Thymus (tissue), 11 donors: ENCODE measurements around the gene PRR33. TPM values are rescaled to one million over a fixed set of nuclear protein-coding genes. Genes with fewer than 3 reads are reported as not detected.
A peak's percentile ranks its signal among the peaks of the same experiment; 100 is the strongest.

ENCODE experiments used
- DNase-seq, 9 donors: peaks; one replicate each; pipeline ENCODE4 v3.0.0-alpha.2; 2013; ENCODE audit warnings: low spot score in 9 of 9, low read depth in 6 of 9, missing footprints in 1 of 9
- H3K27ac ChIP-seq, 2 donors: one replicate each; pipeline ENCODE4 v1.5.1; 2013; ENCODE audit warnings: control low read depth in 1 of 2, low read depth in 1 of 2, low read length in 1 of 2, mild to moderate bottlenecking in 1 of 2, moderate library complexity in 1 of 2
- H3K27me3 ChIP-seq, 2 donors: one replicate each; pipeline ENCODE4 v1.5.1; 2013; ENCODE audit warnings: low read length in 1 of 2; ENCODE audit not compliant: control insufficient read depth in 2 of 2, insufficient read depth in 1 of 2
- H3K36me3 ChIP-seq, 2 donors: one replicate each; pipeline ENCODE4 v1.5.1; 2013; ENCODE audit warnings: low read length in 1 of 2, mild to moderate bottlenecking in 1 of 2, moderate library complexity in 1 of 2; ENCODE audit not compliant: control insufficient read depth in 2 of 2, insufficient read depth in 2 of 2
- H3K4me1 ChIP-seq, 2 donors: one replicate each; pipeline ENCODE4 v1.5.1; 2013; ENCODE audit warnings: low read length in 2 of 2; ENCODE audit not compliant: control insufficient read depth in 2 of 2, insufficient read depth in 2 of 2
- H3K4me3 ChIP-seq, 2 donors: one replicate each; pipeline ENCODE4 v1.5.1; 2013; ENCODE audit warnings: low read length in 2 of 2, control low read depth in 1 of 2, mild to moderate bottlenecking in 1 of 2
- H3K9me3 ChIP-seq, 2 donors: one replicate each; pipeline ENCODE4 v1.5.1; 2013; ENCODE audit warnings: low read length in 1 of 2, mild to moderate bottlenecking in 1 of 2; ENCODE audit not compliant: control insufficient read depth in 2 of 2, insufficient read depth in 1 of 2
- WGBS: extraction: QIAGEN DNeasy Blood & Tissue Kit; methylation state at CpG from one replicate; pipeline ENCODE4 v1.1.7; 2013; 5-methylcytosine and 5-hydroxymethylcytosine counted together
- polyA plus RNA-seq: library from polyadenylated mRNA; stranded (reverse); fragments of 200-250 nt; gene quantifications from one replicate; pipeline ENCODE4 v1.2.3, GENCODE V29; 2013
- total RNA-seq: library from RNA; stranded (reverse); fragments of 120-200 nt; gene quantifications from one replicate; pipeline ENCODE4 v1.2.4, GENCODE V29; 2013
- donor health status: healthy.

Gene PRR33
- total and polyA plus RNA-seq, 2 donors, result 0.18 TPM; not detected in 1

GRCh38 chr11:1848640-1849430 is 42.9 kb downstream of the PRR33 start:
- Histone ChIP-seq H3K27ac (no peak overlapping the region), H3K4me1 (peaks cover 25 to 75% of the 10 kb centered on the region in 2 donors), H3K4me3 (no peak overlapping the region), H3K36me3 (no peaks in the 10 kb centered on the region), H3K27me3 (no peaks in the 10 kb centered on the region), H3K9me3 (peaks cover 1 to 4% of the 10 kb centered on the region in 2 donors)
- 97% methylated on average over 19 of the region's 19 CpGs for WGBS
- no peak for DNase-seq

- no peak overlapping the region for H3K27ac ChIP-seq
- no peaks in the 10 kb centered on the region for H3K27me3 ChIP-seq
- no peaks in the 10 kb centered on the region for H3K36me3 ChIP-seq
- no peak overlapping the region for H3K4me3 ChIP-seq
- no peak for DNase-seq
- H3K9me3 ChIP-seq, result peaks cover 1 to 4% of the 10 kb centered on the region in 2 donors
- peaks cover 20 to 74% of the 10 kb centered on the region in 2 donors for H3K4me1 ChIP-seq
- 97% methylated on average over 18 of the region's 18 CpGs for WGBS
Measured at GRCh38 chr11:1847926-1848639, 43.6 kb downstream of the PRR33 start.

DNA sequence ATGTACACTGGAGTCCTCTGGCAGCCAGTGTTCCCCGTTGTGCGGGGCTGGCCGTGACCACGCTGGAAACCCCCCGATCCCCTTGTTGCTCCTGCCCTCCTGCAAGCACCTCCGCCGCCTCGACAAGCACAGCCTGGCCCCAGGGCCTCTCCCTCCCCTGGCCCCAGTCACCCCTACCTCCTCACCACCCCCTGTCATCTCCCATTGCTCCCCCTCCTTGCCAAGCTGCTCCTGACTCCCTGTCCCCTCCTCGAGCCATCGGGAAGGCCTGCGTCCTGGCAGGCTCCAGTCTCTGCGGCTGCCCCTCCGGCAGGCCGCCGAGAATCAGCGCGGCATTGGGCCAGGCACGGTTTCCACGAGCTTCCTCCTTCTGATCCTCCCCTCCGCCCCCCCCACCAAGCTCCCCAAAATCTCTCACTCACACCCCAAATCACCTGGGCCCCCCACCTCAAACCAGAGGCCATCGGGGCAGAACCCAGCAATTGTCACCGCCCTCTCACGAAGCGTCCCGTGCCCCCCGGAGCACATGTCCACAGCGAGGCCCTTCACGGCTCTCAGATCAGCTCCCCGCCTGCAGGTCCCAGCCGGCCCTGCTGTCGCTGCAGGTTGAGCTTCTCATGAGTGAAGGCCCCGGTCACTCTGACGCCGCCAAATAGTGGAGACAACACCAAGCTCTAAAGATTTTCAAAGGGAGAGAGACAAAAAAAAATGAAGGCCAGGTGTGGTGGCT is 44.5 kb downstream of the PRR33 start:
- Histone ChIP-seq H3K27ac (no peak overlapping the region), H3K27me3 (no peaks in the 10 kb centered on the region), H3K36me3 (no peaks in the 10 kb centered on the region), H3K4me1 (peaks cover 14 to 71% of the 10 kb centered on the region in 2 donors), H3K4me3 (no peak overlapping the region), H3K9me3 (peaks cover 0 to 4% of the 10 kb centered on the region in 2 donors)
- 97% methylated on average over 34 of the region's 34 CpGs for WGBS
- no peak for DNase-seq

DNA sequence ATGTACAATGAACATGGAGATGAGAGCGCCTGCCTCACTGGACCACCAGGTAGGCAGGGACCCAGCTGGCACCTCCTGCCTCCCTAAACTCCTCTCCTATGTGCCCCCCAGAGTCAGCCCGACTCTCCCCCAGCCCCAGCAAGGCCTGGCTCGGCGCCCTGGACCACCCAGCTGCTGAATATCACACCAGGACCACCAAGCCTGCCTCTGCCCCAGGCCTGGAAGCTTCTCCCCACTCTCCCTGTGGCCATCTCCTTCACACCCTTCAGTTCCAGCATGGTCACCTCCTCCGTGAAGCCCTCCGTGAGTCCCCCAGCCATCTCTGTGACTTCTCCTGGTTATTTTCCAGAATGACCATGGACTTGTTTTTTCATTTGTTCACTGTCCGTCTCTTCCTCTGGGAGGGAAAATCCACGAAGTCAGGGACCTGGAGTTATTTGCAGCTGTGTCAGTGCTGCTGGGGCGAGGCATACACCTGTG is 45.2 kb downstream of the PRR33 start:
- Histone ChIP-seq H3K27ac (no peak overlapping the region), H3K4me3 (no peak overlapping the region), H3K4me1 (peaks cover 9 to 64% of the 10 kb centered on the region in 2 donors), H3K36me3 (no peaks in the 10 kb centered on the region), H3K9me3 (peaks cover 0 to 4% of the 10 kb centered on the region in 2 donors), H3K27me3 (peaks cover 0 to 2% of the 10 kb centered on the region in 2 donors)
- no peak for DNase-seq
- 96% methylated on average over 9 of the region's 9 CpGs for WGBS

DNA sequence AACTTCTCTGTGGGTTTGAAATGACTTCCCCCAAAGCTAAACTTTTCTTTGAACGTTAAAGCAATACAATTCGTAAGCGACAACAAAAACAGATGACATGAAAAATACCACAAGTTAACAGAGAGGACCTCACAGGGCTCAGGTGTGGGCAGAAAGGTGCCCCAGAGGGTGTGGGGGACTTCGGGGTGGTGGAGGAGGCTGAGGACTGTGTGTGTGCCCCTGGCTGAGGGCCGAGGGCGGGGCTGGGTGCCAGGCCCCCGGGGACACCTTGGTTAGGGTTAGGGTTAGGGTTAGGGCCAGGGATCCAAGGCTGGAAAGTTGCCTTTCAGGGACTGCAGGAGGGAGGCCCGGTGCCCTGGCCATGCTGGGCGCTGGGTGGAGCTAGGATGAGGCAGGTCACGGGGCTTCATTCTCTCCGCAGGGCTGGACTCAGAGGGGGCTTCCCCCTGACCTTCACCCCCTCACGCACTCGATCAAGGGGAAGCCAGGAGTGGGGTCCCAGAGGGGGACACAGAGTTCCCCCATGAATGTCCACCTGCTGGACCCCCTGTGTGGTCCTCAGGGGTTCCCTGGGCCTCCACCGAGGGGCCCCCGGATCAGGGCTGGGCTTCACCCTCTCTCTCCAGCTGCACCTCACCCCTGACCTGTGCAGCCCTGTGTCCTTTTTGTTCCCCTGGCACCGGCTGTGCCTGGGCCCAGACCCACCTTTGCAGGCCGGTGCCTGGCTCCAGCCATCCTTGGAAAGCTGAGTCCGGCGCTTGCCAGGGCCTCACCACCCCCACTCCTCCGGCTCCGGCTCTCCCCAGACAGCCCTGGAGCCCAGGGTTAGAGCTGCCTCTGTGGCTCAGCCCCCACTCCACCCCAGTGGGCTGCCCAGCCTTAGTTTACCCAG is 45.9 kb downstream of the PRR33 start:
- DNase-seq, result peak in 1 of 9 donors; percentile 56
- H3K9me3 ChIP-seq, result peaks cover 0 to 4% of the 10 kb centered on the region in 2 donors
- peaks cover 9 to 57% of the 10 kb centered on the region in 2 donors for H3K4me1 ChIP-seq
- no peak overlapping the region for H3K4me3 ChIP-seq
- H3K27ac ChIP-seq, result no peak overlapping the region
- 73% methylated on average over 21 of the region's 21 CpGs for WGBS
- H3K36me3 ChIP-seq, result no peaks in the 10 kb centered on the region
- peaks cover 0 to 3% of the 10 kb centered on the region in 2 donors for H3K27me3 ChIP-seq

DNA sequence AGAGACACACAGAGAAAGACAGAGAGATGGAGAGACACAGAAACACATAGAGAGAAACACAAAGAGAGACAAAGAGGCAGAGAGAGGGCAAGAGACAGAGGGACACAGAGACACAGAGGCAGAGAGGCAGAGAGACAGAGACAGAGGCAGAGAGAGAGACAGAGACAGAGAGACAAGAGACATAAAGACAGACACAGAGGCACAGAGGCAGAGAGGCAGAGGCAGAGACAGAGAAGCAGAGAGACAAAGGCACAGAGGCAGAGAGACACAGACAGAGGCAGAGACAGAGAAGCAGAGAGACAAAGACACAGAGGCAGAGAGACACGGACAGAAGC is 46.6 kb downstream of the PRR33 start:
- WGBS, result 72% methylated on average over 1 of the region's 1 CpG
- no peak for DNase-seq
- H3K4me1 ChIP-seq, result peaks cover 9 to 50% of the 10 kb centered on the region in 2 donors
- peaks cover 0 to 4% of the 10 kb centered on the region in 2 donors for H3K9me3 ChIP-seq
- no peak overlapping the region for H3K4me3 ChIP-seq
- H3K27ac ChIP-seq, result no peak overlapping the region
- no peaks in the 10 kb centered on the region for H3K36me3 ChIP-seq
- peaks cover 0 to 7% of the 10 kb centered on the region in 2 donors for H3K27me3 ChIP-seq

DNA sequence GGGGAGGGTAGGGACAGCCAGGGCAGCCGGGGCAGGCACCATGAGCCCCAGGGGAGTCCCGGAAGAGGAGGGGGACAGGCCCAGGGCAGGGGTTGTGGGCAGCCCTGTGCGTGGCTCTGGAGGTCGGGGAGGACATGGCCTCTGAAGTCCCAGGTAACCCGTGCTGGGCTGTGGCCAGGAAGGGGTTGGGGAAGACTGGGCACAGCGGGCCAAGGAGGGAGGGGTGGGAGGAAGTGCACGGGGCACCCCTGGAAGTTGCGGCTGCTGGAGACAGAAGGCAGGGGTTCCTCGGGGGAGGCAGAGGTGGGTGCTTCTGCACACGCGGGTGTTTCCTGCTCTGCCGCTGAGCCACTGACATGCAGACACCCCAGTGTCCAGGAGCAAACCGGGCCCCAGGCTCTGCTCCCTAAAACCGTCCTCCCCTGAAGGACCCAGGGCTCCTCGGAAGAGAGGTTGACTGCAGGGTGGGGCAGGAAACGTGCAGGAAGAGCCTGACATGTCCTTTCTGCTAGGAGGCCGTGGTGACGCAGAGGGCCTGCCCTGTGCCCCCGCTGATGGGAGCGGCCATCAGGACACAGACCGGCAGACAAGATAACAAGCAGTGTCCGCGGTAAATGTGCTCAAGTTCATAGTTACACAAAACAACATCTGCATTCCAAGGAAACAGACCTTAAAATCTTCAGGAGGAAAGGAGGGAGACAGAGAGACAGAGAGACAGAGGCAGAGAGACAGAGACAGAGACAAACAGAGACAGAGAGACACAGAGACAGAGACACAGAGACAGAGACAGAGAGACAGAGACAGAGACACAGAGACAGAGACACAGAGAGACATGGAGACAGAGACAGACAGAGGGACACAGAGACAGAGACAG is 47.2 kb downstream of the PRR33 start:
- DNase-seq, result peak in 1 of 9 donors; percentile 48

More for the DNA sequence above, 47.2 kb downstream of the PRR33 start:
- no peaks in the 10 kb centered on the region for H3K36me3 ChIP-seq
- peaks cover 9 to 51% of the 10 kb centered on the region in 2 donors for H3K4me1 ChIP-seq
- 4% methylated on average over 23 of the region's 23 CpGs for WGBS
- H3K4me3 ChIP-seq, result no peak overlapping the region
- H3K9me3 ChIP-seq, result peaks cover 0 to 4% of the 10 kb centered on the region in 2 donors
- no peak overlapping the region for H3K27ac ChIP-seq
- peaks cover 0 to 9% of the 10 kb centered on the region in 2 donors for H3K27me3 ChIP-seq
